Thyroid gland (tissue), 4 donors: ENCODE data around the gene ABCA6. TPM values are rescaled to one million over a fixed set of nuclear protein-coding genes. Genes with fewer than 3 reads are reported as not detected.

Experiments used
- DNase-seq, 2 donors: peaks; one replicate each; pipeline ENCODE4 v3.0.0-alpha.2; 2019
- H3K27ac ChIP-seq, 3 donors: fragments of 200-600 bp; sonication (generic); 1 replicate in 2 of 3; 2 replicates in 1 of 3; pipeline ENCODE4 v1.5.1; 2016 to 2019; ENCODE audit warnings: mild to moderate bottlenecking in 1 of 3, moderate library complexity in 1 of 3
- H3K27me3 ChIP-seq: fragments of 200-600 bp; sonication (generic); one replicate; pipeline ENCODE4 v1.5.1; 2019
- H3K36me3 ChIP-seq, 2 donors: fragments of 200-600 bp; sonication (generic); one replicate each; pipeline ENCODE4 v1.5.1; 2016 to 2019
- H3K4me1 ChIP-seq, 2 donors: fragments of 200-600 bp; sonication (generic); one replicate each; pipeline ENCODE4 v1.5.1; 2017 to 2019
- H3K4me3 ChIP-seq, 3 donors: fragments of 200-600 bp; sonication (generic); replicated peaks in 1 of 3; 1 replicate in 2 of 3; 2 replicates in 1 of 3; pipeline ENCODE4 v1.5.1; 2016; ENCODE audit warnings: mild to moderate bottlenecking in 1 of 3
- H3K9me3 ChIP-seq: fragments of 200-600 bp; sonication (generic); one replicate; pipeline ENCODE4 v1.5.1; 2017
- POLR2A ChIP-seq, 2 donors: fragments of 450-650 bp; IDR thresholded peaks; one replicate each; pipeline ENCODE4 v1.6.1; 2017; ENCODE audit warnings: antibody characterized with exemption in 2 of 2, mild to moderate bottlenecking in 2 of 2, moderate library complexity in 1 of 2
- WGBS, 2 donors: methylation state at CpG; one replicate each; pipeline ENCODE4 v1.1.5; 2017; 5-methylcytosine and 5-hydroxymethylcytosine counted together
- intact Hi-C: fragments of 100-400 bp; cut with DNase I; formaldehyde crosslinking; loops from one replicate; pipeline ENCODE4 v1.15.1; 2023
- total RNA-seq, 4 donors: library from RNA; depleted of rRNA; stranded (reverse); fragments of >200 nt; gene quantifications; one replicate each; pipeline ENCODE4 v1.2.3, GENCODE V29; 2016
- TF ChIP-seq, protein P1 (sequence below), 6 experiments: fragments of 200-600 bp in 3 of 6; fragments of 450-650 bp in 3 of 6; sonication (generic) in 3 of 6; IDR thresholded peaks; one replicate each; pipeline ENCODE4 v1.5.1; 2016 to 2019; ENCODE audit warnings: antibody characterized with exemption in 6 of 6, mild to moderate bottlenecking in 2 of 6, inconsistent platforms in 1 of 6, moderate library complexity in 1 of 6

The ABCA6 gene
- total RNA-seq, 4 donors from 2014 or later, result 24.3 to 101 (median 64.2) TPM

DNA sequence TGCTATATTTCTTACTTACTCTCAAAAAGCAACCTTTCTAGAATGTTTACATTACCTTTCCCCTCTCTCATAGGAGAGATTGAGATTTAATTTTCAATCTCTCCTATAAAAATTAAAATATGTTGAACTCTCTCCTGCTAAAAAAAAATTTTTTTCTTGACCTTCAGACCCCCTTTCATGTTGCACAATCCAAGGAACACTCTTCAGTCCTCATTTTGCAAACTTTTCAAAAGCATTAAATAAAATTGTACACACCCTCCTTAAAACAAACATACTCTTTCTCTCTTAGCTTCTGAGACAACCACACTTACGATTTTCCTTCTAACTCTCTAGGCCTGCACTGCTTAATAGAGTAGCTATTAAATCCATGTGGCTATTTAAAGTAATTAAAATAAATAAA lies 8.6 kb upstream of the ABCA6 start:
- 56 to 78% methylated on average over 1 of the region's 1 CpG for WGBS, 2 donors
- Histone ChIP-seq H3K9me3 (no peaks in the 10 kb centered on the region), H3K4me1 (no peaks in the 10 kb centered on the region), H3K4me3 (no peak overlapping the region), H3K27me3 (no peaks in the 10 kb centered on the region), H3K36me3 (no peaks in the 10 kb centered on the region), H3K27ac (no peak overlapping the region)
- intact Hi-C loops, result no loop called here
- TF ChIP-seq POLR2A (IDR thresholded peaks at IDR 0.05), result no peak
- TF ChIP-seq, protein P1, sequence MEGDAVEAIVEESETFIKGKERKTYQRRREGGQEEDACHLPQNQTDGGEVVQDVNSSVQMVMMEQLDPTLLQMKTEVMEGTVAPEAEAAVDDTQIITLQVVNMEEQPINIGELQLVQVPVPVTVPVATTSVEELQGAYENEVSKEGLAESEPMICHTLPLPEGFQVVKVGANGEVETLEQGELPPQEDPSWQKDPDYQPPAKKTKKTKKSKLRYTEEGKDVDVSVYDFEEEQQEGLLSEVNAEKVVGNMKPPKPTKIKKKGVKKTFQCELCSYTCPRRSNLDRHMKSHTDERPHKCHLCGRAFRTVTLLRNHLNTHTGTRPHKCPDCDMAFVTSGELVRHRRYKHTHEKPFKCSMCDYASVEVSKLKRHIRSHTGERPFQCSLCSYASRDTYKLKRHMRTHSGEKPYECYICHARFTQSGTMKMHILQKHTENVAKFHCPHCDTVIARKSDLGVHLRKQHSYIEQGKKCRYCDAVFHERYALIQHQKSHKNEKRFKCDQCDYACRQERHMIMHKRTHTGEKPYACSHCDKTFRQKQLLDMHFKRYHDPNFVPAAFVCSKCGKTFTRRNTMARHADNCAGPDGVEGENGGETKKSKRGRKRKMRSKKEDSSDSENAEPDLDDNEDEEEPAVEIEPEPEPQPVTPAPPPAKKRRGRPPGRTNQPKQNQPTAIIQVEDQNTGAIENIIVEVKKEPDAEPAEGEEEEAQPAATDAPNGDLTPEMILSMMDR (IDR thresholded peaks at IDR 0.05), result no peak
- DNase-seq, result no peak

DNA sequence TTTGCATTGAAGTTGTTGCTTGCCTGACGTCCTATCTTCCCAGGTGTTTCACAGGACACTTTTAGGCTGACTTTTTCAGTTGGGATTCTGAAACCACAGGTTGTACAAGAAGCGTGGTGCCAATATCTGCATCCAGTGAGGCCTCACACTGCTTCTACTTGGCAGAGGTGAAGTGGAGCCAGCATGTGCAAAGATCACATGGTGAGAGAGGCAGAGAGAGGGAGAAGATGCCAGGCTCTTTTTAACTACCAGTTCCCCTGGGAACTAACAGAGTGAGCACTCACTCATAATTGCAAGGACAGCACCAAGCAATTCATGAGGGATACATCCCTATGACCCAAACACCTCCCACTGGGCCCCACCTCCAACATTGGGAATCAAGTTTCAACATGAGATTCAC lies 5.8 kb upstream of the ABCA6 start:
- Histone ChIP-seq H3K36me3 (no peaks in the 10 kb centered on the region), H3K27me3 (no peaks in the 10 kb centered on the region), H3K27ac (no peak overlapping the region), H3K4me1 (no peaks in the 10 kb centered on the region), H3K4me3 (no peak overlapping the region), H3K9me3 (no peaks in the 10 kb centered on the region)
- no peak for DNase-seq
- WGBS, 2 donors, result 86 to 90% methylated on average over 2 of the region's 2 CpGs
- no peak for TF ChIP-seq POLR2A (IDR thresholded peaks at IDR 0.05)
- TF ChIP-seq, protein P1 (IDR thresholded peaks at IDR 0.05), result no peak
- intact Hi-C loops, result no loop called here

- intact Hi-C loops, result no loop called here
- TF ChIP-seq, protein P1 (IDR thresholded peaks at IDR 0.05), result no peak
- TF ChIP-seq POLR2A (IDR thresholded peaks at IDR 0.05), result no peak
- H3K27me3 ChIP-seq, result no peaks in the 10 kb centered on the region
- 84 to 92% methylated on average over 2 of the region's 2 CpGs for WGBS, 2 donors
- H3K27ac ChIP-seq, result no peak overlapping the region
- DNase-seq, result no peak
- H3K4me3 ChIP-seq, result no peak overlapping the region
- no peaks in the 10 kb centered on the region for H3K9me3 ChIP-seq
- H3K36me3 ChIP-seq, result no peaks in the 10 kb centered on the region
- H3K4me1 ChIP-seq, result peaks cover 0 to 4% of the 10 kb centered on the region in 2 donors
These were observed 2.9 kb upstream of the ABCA6 start for GRCh38 chr17:69144331-69145255.

GRCh38 chr17:69143683-69144231 lies 2.1 kb upstream of the ABCA6 start:
- H3K9me3 ChIP-seq, result no peaks in the 10 kb centered on the region
- no peak overlapping the region for H3K4me3 ChIP-seq
- intact Hi-C loops, result no loop called here
- no peaks in the 10 kb centered on the region for H3K27me3 ChIP-seq
- H3K4me1 ChIP-seq, result peaks cover 0 to 4% of the 10 kb centered on the region in 2 donors
- DNase-seq, result no peak
- WGBS, 2 donors, result 96% methylated on average over 3 of the region's 3 CpGs
- no peak overlapping the region for H3K27ac ChIP-seq
- no peaks in the 10 kb centered on the region for H3K36me3 ChIP-seq
- TF ChIP-seq, protein P1 (IDR thresholded peaks at IDR 0.05), result no peak
- no peak for TF ChIP-seq POLR2A (IDR thresholded peaks at IDR 0.05)

GRCh38 chr17:69143151-69143550 lies 1.5 kb upstream of the ABCA6 start:
- TF ChIP-seq POLR2A (IDR thresholded peaks at IDR 0.05), result no peak
- TF ChIP-seq, protein P1 (IDR thresholded peaks at IDR 0.05), result no peak
- H3K27ac ChIP-seq, result no peak overlapping the region
- H3K4me1 ChIP-seq, result peaks cover 0 to 4% of the 10 kb centered on the region in 2 donors
- H3K36me3 ChIP-seq, result no peaks in the 10 kb centered on the region
- DNase-seq, result no peak
- no peak overlapping the region for H3K4me3 ChIP-seq
- intact Hi-C loops, result no loop called here
- no peaks in the 10 kb centered on the region for H3K27me3 ChIP-seq
- no peaks in the 10 kb centered on the region for H3K9me3 ChIP-seq
- WGBS, 2 donors, result 86 to 90% methylated on average over 1 of the region's 1 CpG
